Loucy (cell line): ENCODE results near the gene ING5.

ENCODE experiments used
- H2AFZ ChIP-seq: fragments of 200-600 bp; sonication (generic); 2 replicates; pipeline ENCODE4 v1.6.0; 2016; ENCODE audit warnings: antibody characterized with exemption, mild to moderate bottlenecking, low read length, moderate library complexity
- H3F3A ChIP-seq: fragments of 200-600 bp; 2 replicates; pipeline ENCODE4 v1.6.0; 2016; ENCODE audit warnings: antibody characterized with exemption, low read depth, mild to moderate bottlenecking
- H3K27me3 ChIP-seq: fragments of 200-600 bp; sonication (generic); 2 replicates; pipeline ENCODE4 v1.6.1; 2014; ENCODE audit warnings: low read length, mild to moderate bottlenecking; ENCODE audit not compliant: insufficient read depth, poor library complexity, severe bottlenecking
- H3K36me3 ChIP-seq: fragments of 200-600 bp; sonication (generic); 2 replicates; pipeline ENCODE4 v1.6.1; 2016; ENCODE audit warnings: low read length; ENCODE audit not compliant: insufficient read depth
- H3K4me1 ChIP-seq: fragments of 200-600 bp; sonication (generic); 2 replicates; pipeline ENCODE4 v1.5.1; 2014; ENCODE audit warnings: low read length, mild to moderate bottlenecking; ENCODE audit not compliant: insufficient read depth, poor library complexity, severe bottlenecking
- H3K4me2 ChIP-seq: fragments of 200-600 bp; sonication (generic); 2 replicates; pipeline ENCODE4 v1.6.0; 2014; ENCODE audit warnings: antibody characterized with exemption, low read length, low read depth, mild to moderate bottlenecking; ENCODE audit not compliant: poor library complexity, severe bottlenecking
- H3K4me3 ChIP-seq: fragments of 200-600 bp; sonication (generic); 2 replicates; pipeline ENCODE4 v1.5.1; 2014; ENCODE audit warnings: low read length, mild to moderate bottlenecking, mixed read lengths; ENCODE audit not compliant: poor library complexity, severe bottlenecking
- H3K79me2 ChIP-seq: fragments of 200-600 bp; sonication (generic); 2 replicates; pipeline ENCODE4 v1.6.1; 2014; ENCODE audit warnings: low read length; ENCODE audit not compliant: insufficient read depth
- H3K9ac ChIP-seq: fragments of 200-600 bp; sonication (generic); 2 replicates; pipeline ENCODE4 v1.6.0; 2014; ENCODE audit warnings: mild to moderate bottlenecking, low read depth, low read length, moderate library complexity; ENCODE audit not compliant: poor library complexity, severe bottlenecking
- H3K9me2 ChIP-seq: fragments of 200-600 bp; sonication (generic); replicated peaks from 2 replicates; pipeline ENCODE4 v1.6.1; 2016; ENCODE audit warnings: low read depth, low read length, mixed read lengths
- H3K9me3 ChIP-seq: fragments of 200-600 bp; sonication (generic); 2 replicates; pipeline ENCODE4 v1.6.1; 2014; ENCODE audit warnings: mild to moderate bottlenecking, antibody characterized with exemption, low read length, low read depth; ENCODE audit not compliant: insufficient read depth
- H4K20me1 ChIP-seq: fragments of 200-600 bp; sonication (generic); 2 replicates; pipeline ENCODE4 v1.6.0; 2014; ENCODE audit warnings: antibody characterized with exemption, low read length, mild to moderate bottlenecking; ENCODE audit not compliant: insufficient read depth, poor library complexity, severe bottlenecking
- EZH2phosphoT487 ChIP-seq: fragments of 200-600 bp; IDR thresholded peaks from 2 replicates; pipeline ENCODE4 v1.6.1; 2018; ENCODE audit warnings: antibody characterized with exemption, mild to moderate bottlenecking, moderate library complexity, borderline replicate concordance
- TF ChIP-seq, protein P1 (sequence below): fragments of 200-600 bp; sonication (generic); conservative IDR thresholded peaks from 2 replicates; pipeline ENCODE4 v1.5.1; 2014; ENCODE audit warnings: mild to moderate bottlenecking, antibody characterized with exemption, low read length

The ING5 gene

DNA sequence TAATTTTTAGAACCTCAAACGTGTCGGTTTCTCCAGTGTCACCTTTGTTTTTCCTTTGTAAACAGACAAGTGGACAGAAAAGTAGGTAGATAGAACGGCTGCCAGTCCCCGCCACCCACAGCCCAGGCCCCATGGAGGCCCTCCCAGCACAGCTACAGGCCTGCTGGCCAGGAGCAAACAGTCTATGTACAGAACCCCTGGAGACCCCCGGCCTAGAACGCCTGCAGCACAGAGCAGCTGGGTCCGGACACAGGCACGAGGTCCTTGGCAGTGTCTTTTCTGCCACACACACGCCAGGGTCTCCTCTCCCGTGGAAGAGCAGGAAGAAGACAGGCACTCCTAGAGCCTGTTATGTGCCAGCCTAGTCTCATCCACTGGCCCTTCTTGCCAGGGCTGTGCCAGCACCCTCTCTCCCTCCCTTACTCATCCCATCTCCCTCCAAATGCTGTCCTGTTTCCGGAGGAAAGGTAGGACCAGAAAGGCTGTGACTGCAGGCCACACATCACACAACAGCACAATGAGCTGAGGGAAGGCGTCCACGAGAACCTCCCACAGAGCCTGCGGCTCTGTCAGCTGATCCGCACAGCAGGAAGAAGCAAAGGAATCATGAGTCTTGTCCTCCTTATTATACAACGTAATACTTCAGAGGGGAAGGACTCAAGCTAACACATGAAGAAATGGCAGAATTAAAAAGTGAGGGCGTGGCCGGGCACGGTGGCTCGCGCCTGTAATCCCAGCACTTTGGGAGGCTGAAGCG, 22.9 kb upstream of the ING5 start:
- H3K27me3 ChIP-seq = no peaks in the 10 kb centered on the region
- no peaks in the 10 kb centered on the region for H3K9me2 ChIP-seq
- H3K9me3 ChIP-seq = no peaks in the 10 kb centered on the region
- H3F3A ChIP-seq = no peaks in the 10 kb centered on the region
- H3K4me3 ChIP-seq = no peak overlapping the region
- H3K4me2 ChIP-seq = no peak overlapping the region
- TF ChIP-seq EZH2phosphoT487 = no peak
- TF ChIP-seq, protein P1, sequence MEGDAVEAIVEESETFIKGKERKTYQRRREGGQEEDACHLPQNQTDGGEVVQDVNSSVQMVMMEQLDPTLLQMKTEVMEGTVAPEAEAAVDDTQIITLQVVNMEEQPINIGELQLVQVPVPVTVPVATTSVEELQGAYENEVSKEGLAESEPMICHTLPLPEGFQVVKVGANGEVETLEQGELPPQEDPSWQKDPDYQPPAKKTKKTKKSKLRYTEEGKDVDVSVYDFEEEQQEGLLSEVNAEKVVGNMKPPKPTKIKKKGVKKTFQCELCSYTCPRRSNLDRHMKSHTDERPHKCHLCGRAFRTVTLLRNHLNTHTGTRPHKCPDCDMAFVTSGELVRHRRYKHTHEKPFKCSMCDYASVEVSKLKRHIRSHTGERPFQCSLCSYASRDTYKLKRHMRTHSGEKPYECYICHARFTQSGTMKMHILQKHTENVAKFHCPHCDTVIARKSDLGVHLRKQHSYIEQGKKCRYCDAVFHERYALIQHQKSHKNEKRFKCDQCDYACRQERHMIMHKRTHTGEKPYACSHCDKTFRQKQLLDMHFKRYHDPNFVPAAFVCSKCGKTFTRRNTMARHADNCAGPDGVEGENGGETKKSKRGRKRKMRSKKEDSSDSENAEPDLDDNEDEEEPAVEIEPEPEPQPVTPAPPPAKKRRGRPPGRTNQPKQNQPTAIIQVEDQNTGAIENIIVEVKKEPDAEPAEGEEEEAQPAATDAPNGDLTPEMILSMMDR = no peak
- no peak overlapping the region for H3K9ac ChIP-seq
- no peaks in the 10 kb centered on the region for H4K20me1 ChIP-seq
- H3K36me3 ChIP-seq = peaks cover 44% of the 10 kb centered on the region; the same call in 1 of the 2 replicates
- peaks cover 2% of the 10 kb centered on the region for H3K4me1 ChIP-seq
- no peak overlapping the region for H2AFZ ChIP-seq
- H3K79me2 ChIP-seq = peaks cover 18% of the 10 kb centered on the region

DNA sequence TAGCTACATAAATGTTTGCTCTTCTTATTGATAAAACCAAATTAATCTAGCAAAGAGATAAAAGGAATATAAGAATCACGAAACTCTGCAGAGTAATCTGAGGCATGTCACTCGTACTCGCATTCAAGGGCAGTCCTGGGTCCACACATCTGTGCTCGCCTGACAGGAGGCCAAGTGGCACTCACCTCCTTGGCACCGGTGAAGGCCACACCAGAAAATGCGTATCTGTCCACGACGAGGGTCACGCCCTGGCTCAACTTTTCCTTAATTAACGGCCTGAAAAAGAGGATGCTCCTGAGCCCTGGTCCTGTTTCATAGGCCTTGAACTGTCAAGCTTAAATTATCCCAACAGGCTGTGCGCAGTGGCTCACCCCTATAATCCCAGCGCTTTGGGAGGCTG, 21.8 kb upstream of the ING5 start:
- Histone ChIP-seq H3K4me2 (no peak overlapping the region), H4K20me1 (no peaks in the 10 kb centered on the region), H3K27me3 (no peaks in the 10 kb centered on the region), H3K79me2 (peaks cover 29% of the 10 kb centered on the region), H3K9ac (no peak overlapping the region), H3K36me3 (peaks cover 40% of the 10 kb centered on the region; the same call in 1 of the 2 replicates), H3K4me1 (peaks cover 2% of the 10 kb centered on the region), H3K9me3 (no peaks in the 10 kb centered on the region), H3F3A (no peaks in the 10 kb centered on the region), H3K4me3 (no peak overlapping the region), H3K9me2 (no peaks in the 10 kb centered on the region), H2AFZ (no peak overlapping the region)
- TF ChIP-seq, protein P1 = no peak
- no peak for TF ChIP-seq EZH2phosphoT487

DNA sequence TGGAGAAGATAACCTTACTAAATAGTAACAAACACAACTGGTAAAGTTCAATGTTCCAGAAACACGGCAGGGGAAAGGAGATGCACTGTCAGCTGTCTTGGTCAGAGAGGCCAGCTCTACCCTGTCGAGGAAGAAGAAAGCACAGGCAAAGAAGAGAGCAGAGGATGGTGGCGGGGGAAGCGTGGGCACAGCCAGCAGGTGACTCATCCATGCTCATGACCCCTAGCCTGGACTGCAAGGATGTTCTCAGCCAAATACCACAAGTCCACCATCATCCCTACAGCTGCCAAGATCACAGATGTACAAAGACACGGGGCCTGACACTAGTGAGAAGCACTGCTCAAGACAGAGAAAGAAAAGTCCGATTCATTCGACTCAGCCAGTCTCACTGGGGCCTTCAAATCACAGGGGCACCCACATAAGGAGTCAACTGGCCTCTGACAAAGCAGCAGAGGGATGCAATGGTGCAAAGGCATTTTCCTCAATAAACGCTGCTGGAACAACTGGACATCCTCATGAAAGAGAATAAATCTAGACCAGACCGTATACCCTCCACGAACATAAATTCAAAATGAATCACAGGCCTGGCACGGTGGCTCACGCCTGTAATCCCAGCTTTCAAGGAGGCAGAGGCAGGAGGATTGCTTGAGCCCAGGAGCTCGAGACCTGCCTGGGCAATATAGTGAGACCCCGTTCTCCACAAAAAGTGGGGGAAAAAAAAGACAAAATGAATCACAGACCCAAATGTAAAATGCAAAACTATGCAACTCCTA, 20.8 kb upstream of the ING5 start:
- Histone ChIP-seq H2AFZ (no peak overlapping the region), H3K4me2 (no peak overlapping the region), H3K36me3 (peaks cover 32% of the 10 kb centered on the region; the same call in 1 of the 2 replicates), H4K20me1 (no peaks in the 10 kb centered on the region), H3K4me3 (no peak overlapping the region), H3K27me3 (no peaks in the 10 kb centered on the region), H3K9me2 (no peaks in the 10 kb centered on the region), H3F3A (no peaks in the 10 kb centered on the region), H3K79me2 (peaks cover 37% of the 10 kb centered on the region), H3K9me3 (no peaks in the 10 kb centered on the region), H3K4me1 (peaks cover 7% of the 10 kb centered on the region), H3K9ac (no peak overlapping the region)
- TF ChIP-seq, protein P1 = no peak
- TF ChIP-seq EZH2phosphoT487 = no peak
